Limb (tissue), 2 donors: Measurements from ENCODE around the gene SULT1A1.
"Not testable (repeated sequence)": the region's sequence is repeated elsewhere in the genome, so short reads cannot be mapped to it uniquely, and the experiment has no call there.

Experiments
- DNase-seq, 2 donors: peaks; one replicate each; pipeline ENCODE4 v3.0.0-alpha.2; 2016; ENCODE audit errors: extremely low spot score in 2 of 2

Gene SULT1A1

DNA sequence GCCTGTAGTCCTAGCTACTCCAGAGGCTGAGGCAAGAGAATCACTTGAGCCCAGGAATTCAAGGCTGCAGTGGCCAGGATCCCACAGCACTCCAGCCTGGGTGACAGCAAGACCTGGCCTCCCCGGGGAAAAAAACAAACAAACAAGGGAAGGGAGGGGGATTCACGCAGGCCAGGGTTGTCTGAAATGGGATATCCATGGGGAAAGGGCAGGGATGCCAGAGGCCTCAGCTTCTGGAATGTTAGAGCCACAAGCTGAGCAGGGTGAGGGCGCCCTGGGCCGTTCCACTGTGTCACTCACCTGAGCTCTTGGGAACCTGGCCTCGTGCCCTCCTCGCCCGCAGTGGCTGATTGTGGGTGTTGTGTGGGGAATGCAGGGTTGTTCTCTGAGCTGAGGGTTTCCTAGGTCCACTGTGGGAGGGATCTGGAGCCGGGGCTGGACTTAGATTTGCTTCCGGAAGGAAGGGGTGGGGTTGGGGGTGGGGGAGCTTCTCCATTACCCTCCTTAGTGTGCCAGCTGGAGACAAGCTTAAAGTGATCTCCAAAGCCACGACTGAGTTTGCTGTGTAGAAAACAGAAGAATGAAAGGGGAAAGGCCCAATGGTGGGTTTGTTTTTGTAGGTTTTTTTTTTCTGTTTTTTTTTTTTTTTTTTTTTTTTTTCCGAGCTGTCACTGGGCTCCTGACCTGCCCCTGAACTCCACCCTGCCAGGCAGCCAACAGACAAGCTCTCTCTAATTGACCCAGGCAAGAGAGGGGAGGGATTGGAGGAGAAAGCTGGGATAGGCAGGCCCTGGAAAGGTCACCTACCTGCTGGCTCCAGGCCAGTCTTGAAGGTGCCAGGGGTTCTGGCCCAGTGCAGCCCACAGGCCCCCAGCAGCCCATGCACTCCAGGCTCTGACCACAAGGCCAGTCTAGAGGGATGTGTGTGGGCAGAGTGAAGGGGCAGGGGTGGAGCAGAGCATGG is at the start of gene SULT1A1:
Gene SULT1A1 (minus strand): TSS at position 414 of the 964 bp plus-strand sequence. CDS start 1,189 bp downstream, outside the sequence.
- peak; percentile 2 to 29 for DNase-seq

- not testable (repeated sequence) for DNase-seq
These were observed 30.1 kb upstream of the SULT1A1 start for GRCh38 chr16:28639959-28640358.

GRCh38 chr16:28638359-28638758 is 28.5 kb upstream of the SULT1A1 start:
- DNase-seq, result not testable (repeated sequence)

- not testable (repeated sequence) for DNase-seq
These were observed 27.9 kb upstream of the SULT1A1 start, which contains the start of gene NPIPB8 for GRCh38 chr16:28637765-28638164. TSS of gene NPIPB8 (plus strand) at chr16:28638065. CDS start at chr16:28638361, 296 bp downstream.

- not testable (repeated sequence) for DNase-seq
These were observed 26.4 kb upstream of the SULT1A1 start for GRCh38 chr16:28636093-28636823.

DNA sequence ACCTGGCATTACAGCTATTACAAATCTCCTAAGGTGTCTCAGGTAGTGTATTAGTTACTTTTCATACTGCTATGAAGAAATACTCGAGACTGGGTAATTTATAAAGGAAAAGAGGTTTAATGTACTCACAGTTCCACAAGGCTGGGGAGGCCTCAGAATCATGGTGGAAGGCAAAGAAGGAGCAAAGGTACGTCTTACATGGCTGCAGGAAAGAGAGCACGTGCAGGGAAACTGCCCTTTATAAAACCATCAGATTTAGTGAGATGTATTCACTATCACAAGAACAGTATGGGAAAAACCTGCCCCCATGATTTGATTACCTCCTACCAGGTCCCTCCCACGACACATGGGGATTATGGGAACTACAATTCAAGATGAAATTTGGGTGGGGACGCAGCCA is 21.1 kb upstream of the SULT1A1 start:
- DNase-seq, result not testable (repeated sequence)

- DNase-seq, result peak in 1 of 2 donors; percentile 60
These were observed 13.4 kb upstream of the SULT1A1 start for GRCh38 chr16:28623172-28623711.

GRCh38 chr16:28622532-28623171 is 12.8 kb upstream of the SULT1A1 start:
- not testable (repeated sequence) for DNase-seq

GRCh38 chr16:28621481-28622155 is 11.8 kb upstream of the SULT1A1 start:
- DNase-seq, result no peak

- DNase-seq, result not testable (repeated sequence)
These were observed 10.5 kb upstream of the SULT1A1 start for GRCh38 chr16:28620316-28620715.

GRCh38 chr16:28617874-28618273 is 8.0 kb upstream of the SULT1A1 start:
- no peak for DNase-seq

- DNase-seq, result no peak
These were observed 6.8 kb upstream of the SULT1A1 start for GRCh38 chr16:28616636-28617035.

DNA sequence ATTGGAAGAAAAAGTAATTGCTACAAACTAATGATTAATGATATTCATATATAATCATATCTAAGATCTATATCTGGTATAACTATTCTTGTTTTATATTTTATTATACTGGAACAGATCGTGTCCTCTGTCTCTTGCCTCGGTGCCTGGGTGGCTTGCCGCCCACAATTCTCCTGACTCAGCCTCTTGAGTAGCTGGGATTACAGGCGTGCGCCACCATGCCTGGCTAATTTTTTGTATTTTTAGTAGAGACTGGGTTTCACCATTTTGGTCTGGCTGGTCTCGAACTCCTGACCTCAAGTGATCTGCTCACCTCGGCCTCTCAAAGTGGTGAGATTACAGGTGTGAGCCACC is 6.4 kb upstream of the SULT1A1 start:
- not testable (repeated sequence) for DNase-seq

DNA sequence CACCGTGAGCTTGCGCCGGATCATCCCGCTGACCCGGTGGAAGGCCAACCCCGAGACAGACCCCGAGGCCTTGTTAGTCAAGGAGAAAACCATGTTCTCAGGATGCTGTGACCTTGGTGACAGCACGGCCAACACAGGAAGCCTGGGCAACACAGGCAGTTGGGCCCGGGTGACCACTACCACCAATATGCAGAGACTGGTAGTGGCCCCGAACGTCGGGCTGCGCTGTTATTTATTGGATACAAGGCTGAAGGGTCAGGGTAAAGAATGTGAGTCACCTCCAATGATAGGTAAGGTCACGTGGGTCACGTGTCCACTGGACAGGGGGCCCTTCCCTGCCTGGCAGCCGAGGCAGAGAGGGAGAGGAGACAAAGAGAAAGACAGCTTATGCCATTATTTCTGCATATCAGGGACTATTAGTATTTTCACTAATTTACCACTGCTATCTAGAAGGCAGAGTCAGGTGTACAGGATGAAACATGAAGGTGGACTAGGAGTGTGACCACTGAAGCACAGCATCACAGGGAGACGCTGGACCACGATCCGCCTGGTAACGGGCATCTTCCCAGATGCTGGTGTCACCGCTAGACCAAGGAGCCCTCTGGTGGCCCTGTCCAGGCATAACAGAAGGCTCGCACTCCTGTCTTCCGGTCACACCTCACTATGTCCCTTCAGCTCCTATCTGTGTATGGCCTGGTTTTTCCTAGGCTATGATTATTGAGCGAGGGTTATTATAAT is 5.8 kb upstream of the SULT1A1 start:
- DNase-seq, result peak; percentile 8 to 48

GRCh38 chr16:28614561-28614960 is 4.7 kb upstream of the SULT1A1 start:
- DNase-seq, result not testable (repeated sequence)

GRCh38 chr16:28613912-28614311 is 4.1 kb upstream of the SULT1A1 start:
- DNase-seq, result not testable (repeated sequence)

DNA sequence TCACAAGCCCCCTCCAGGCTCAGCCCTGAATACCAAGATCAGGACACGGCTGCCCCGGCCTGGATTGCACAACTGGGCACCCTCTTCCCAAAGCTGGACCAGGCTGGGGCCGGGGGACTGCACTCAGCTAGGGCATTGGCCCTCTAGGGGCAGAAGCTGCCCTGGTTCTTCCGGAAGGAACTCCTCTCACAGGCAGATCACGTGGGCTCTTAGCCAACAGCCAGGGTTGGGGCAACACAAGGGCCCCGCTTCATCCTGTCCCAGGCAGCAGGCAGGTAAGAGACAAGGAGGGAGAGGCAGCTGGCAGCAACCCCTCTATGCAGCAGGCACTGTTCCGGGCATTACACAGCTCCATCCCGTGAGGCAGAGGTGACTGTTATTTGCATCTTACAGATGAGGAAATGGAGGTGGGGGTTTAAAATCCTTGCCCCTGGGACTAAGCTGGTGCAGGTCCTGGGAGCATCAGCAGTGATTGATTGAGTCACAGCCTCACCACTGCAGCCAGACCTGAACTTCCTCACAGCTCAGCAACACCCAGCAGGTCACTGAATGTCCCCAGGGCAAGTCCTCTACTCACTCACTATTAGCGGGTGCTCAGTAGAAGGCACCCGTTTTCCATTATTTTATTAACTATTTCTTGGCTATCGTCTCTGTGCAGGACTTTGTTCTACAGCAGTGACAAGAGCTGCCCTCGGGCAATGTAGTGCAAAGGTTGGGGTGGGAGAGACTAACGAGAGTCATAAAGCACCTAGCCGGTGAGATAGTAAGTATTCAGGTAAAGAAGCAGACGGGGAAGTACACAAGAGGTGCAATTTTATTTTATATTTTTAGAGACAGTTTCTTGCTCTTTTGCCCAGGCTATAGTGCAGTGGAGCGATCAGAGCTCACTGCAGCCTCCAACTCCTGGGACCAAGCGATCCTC is 2.8 kb upstream of the SULT1A1 start:
- DNase-seq, result not testable (repeated sequence)

- DNase-seq, result peak in 1 of 2 donors; percentile 17
These were observed 849 bp upstream of the SULT1A1 start for GRCh38 chr16:28610595-28611191.
